NCI-H446 (cell line): ENCODE data around the gene CDHR2.

Source experiments
- DNase-seq, 2 experiments: peaks; one replicate each; lab custom pipeline; 2025; lab: John Stamatoyannopoulos, UW

The CDHR2 gene

DNA sequence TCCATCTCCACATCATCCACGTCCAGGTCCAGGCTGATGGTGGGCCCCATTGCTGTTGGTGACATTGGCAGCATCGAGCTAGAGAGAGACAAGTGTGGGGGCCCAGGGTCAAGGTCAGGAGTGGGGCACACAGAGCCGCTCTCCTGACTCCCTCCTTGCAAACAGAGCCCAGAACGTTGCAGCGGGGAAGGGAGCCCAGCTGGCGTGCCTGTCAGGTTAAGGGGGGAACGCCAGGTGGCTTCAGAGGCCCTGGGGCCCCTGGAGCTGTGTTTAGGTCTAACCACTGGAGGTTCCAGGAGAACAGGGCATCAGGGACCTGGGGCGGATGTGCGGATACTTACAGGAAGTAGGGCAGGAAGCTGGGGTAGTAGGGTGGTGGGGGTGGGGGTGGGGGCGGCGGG, 19.4 kb upstream of the CDHR2 start:
- DNase-seq, result no peak

DNA sequence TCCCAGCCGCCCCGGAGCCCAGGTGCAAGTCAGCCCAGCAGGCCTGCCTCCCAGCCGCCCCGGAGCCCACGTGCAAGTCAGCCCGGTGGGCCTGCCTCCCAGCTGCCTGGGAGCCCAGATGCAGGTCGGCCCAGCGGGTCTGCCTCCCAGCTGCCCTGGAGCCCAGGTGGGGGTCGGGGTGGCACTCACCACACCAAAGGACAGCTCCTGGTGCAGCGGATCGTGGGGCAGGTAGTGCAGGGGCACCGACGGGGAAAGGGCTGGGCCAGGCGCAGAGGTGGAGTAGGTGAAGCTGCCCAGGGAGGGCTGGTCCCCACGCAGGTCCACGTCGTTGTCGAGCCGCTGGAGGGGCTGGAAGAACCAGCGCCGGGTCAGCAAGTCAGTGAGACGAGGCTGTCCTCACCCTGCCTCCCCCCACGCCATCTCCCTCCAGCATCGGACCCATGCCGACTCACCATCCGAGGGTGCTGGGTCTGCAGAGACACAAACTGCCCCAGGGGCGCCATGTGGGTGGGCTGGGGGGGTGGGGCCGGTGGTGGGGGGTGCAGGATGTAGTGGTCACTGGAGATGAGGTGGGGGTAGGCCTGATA, 18.7 kb upstream of the CDHR2 start:
- DNase-seq, result no peak

DNA sequence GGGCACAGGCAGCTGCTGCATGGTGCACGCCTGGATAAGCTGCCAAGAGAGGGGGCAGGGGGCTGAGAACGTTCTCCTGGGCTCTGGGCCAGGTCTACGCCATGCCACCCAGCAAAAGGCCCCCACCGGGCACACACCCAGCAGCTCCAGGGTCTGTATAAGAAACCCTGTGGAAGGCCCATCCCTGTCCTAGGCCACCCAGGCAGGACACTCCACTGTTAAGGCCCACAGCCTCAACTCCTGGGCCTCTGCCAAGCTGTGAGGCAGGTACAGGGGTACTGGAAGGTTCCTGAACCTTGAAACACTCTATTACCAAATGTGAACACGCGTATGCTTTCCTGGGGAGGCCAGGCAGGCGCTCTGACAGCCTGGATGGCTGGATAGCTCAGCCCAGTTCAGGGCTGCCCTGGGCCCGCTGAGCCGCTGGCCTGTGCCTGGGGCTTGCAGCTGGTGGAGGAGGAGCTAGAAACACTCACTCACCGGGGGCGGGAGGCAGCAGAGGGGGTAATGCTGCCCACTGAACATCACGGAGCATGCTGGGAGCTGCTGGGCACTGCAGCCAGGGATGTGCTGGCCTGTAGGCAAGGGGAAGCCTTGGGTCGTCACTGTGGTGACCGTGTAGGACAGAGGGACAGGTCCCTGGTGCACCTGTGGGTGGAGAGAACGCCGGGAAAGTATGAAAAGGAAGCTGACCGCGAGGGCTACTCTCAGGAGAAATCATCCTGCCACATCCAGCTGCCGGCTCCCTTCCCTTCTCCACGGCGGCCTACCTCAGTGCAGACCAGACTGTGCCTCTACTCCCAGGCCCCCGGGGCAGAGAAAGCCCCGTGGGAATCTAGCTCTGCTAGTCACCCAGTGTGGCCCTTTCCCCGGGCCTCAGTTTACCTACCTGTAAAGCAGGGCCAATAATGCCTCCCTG, 17.9 kb upstream of the CDHR2 start:
- DNase-seq, result peak in 1 of 2 experiments; percentile 27

DNA sequence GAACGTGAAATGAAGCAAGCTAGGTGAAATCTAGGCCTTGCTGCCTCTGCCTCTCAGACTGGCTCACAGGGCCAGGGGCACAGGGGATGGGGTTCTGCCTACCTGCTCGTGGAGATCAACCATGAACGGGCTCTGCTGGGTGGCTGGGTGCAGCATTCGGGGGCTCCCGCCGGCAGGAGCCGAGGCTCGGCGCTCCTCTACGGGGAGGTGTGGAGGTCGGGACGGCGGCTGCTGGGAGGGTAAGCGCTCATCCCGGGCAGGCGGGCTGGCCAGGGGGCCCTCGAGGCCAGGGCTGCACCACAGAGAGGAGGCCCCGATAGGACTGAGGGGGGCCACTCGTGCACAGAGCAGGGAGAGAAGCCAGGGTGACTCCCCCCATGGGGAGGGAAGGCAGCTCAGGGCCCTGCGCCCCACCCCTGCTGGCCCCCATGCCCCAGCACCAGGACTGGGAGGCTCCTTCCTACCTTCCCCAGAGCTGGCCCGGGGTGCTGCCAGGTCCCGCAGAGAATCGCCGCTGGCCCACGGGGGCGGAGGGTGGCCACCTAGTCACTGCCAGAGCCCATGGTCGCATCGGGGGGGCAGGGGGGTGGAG, 17.1 kb upstream of the CDHR2 start:
- no peak for DNase-seq

DNA sequence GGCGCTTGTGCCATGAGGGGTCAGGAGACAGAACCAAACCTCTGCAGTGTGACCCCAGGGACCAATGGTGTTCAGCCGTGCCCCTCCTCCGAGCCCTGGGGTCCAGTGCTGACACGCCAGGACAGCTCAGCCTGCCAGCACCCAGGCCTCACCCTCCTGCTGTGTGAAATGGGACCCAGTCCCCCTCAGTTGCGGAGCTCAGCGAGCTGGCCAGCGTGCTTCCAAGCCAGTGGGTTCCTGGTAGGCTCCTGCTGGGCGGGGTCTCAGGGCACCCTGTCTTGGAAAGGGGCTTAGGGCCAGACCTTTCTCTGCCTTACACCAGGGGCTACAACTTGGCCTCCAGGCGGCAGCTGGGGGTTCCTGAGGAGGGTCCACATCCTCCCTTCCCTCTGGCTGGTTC, 16.3 kb upstream of the CDHR2 start:
- no peak for DNase-seq

DNA sequence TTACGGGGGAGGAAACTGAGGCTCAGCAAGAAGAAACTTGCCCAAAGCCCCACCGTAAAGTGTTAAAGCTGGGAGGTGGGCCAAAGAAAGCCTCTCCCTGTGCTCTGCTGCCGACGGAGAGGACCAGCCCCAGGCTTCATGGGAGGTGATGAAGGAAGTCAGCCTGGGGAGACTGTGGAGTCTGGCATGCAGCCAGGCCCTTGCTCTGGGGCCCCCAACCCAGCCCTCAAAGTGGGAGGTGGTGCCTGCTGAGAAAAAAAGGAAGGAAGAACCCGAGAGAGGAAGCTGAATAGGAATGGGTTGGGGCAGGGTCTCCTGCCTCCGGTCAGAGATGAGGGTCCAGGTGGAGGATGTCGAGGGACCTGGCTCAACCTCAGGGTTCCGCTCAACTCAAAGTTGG, 15.8 kb upstream of the CDHR2 start:
- no peak for DNase-seq

DNA sequence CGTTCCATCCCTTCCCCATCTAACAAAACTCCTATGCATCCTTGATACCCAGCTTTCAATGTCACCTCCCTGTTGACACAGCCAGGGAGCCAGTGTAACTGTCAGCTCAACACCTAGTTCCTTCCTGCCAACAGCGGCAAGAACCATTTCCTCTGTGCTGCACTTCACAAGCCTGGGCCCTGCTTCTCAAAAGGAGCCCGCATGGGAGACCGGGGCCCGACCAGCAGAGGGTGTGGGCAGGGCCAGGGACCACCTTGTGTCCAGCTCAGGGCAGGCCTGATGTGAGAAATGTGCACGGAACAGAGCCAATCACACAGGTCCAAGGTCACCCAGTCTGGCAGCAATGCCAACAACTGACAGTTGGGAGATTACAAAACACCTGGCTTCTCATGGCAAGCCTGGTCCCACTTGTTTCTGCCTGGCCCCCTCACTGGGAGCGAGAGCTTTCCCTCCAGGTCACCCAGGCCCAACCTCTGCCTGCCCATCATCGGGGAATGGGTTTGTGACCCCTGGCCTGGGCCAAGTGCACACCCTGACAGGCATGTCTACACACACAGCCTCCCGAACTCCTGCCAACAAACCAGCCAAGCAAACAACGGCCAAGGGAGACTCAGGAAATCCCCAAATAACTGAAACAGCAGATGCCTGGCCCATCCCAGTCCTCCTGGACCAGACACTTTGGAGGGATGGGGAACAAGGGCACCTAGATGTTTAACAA, 15.1 kb upstream of the CDHR2 start:
- DNase-seq, result peak in 1 of 2 experiments; percentile 43

DNA sequence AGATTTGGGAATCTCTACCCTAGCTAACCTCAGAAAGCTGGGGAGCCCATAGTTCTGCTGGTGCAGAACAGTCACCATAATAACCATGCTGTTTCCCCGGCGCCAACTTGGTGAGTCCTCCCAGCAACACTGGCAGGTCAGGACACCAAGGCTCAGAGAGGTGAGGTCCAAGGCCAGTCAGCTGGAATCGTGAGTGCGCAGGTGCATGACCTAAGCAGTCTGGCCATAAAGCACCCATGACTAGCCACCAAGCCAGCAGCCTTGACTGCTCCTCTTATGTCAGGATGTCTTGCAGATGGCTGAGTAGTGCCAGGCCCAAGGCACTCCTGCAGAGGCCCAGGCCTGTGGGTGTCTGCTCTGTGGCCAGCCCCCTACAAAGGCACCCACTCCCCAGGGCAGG, 14.5 kb upstream of the CDHR2 start:
- DNase-seq, result no peak

DNA sequence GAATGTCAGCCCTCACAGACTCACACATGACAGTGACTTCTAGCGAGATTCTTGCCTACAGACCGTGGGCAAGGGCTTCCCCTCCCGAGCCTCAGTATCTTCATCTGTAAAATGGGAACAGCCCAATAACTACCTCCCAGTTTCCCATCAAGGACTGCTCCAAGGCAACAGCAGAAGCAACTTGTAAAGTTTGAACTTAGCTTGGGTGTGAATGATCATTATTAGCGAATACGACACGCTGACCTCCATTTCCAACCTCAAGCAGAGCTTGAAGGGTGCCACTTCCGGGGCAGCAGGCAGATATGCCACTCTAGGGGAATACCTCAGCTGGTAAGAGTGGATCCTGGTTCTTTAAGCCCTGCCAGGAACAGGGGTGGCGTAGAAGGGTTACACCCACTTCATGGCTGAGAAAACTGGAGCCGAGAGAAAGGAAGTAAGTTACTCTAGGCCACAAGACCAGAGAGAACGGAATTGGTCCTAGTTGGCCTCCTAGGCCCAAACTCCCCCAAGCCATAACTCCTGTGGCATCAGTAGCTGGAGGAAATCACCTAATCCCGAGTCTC, 14.0 kb upstream of the CDHR2 start:
- DNase-seq, result no peak

DNA sequence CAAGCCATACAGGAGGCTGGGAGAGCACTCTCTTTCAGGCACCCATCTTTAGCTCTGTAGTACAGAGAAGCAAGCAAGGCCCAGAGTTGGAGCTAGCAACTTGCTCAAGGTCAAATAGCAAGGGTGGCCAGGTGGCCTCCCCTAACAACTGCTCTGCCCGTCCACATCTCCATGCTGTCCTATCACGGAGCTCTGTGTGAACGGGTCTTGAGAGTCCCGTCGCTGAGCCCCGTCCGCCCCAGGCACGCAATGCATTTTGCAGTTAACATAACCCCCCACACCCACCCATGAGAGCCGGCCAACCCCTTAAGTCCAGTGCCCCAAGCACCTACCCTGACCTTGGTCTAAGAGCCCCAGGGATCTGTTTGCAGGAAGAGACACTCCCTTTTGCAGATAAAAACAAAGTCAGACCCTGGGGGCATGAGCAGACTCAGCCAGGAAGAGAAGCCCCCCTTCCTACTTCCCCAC, 13.4 kb upstream of the CDHR2 start:
- DNase-seq, result no peak

DNA sequence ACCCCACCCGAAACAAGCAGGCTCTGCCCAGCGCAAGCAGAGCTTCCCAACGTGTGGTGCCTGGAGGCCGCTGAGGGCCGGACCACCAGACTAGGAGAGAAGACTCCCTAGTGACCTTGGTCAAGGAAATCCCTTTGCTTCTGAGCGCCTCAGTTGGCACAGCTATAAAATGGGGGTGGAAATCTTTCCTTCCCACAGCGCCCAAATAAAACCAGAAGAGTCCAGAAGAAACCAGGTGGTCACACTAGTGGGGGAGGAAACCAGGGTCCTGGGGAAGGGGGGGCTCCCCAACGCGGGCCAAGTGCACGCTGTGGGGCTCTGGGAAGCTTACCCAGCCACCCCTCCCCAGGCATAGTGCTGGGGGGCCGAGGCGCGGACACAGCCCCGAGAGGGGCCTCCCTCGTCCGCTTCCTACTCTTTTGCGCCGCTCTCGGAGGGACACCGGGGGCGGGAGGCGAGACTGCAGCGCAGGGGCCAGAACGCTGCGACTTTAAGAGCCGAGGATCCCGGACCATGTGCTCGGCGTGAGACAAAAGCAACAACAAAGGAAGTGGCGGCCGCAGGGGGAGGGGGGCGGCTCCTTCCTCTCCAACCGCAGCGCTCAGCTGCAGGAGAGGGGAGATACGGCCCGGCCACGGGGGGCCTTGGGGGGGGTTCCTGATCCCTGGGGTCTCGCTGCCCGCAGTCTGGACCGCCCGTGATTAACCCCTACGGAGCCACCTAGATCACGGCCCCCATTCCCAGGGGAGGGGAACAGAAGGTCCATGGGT, 12.8 kb upstream of the CDHR2 start:
- peak in 1 of 2 experiments; percentile 71 for DNase-seq

DNA sequence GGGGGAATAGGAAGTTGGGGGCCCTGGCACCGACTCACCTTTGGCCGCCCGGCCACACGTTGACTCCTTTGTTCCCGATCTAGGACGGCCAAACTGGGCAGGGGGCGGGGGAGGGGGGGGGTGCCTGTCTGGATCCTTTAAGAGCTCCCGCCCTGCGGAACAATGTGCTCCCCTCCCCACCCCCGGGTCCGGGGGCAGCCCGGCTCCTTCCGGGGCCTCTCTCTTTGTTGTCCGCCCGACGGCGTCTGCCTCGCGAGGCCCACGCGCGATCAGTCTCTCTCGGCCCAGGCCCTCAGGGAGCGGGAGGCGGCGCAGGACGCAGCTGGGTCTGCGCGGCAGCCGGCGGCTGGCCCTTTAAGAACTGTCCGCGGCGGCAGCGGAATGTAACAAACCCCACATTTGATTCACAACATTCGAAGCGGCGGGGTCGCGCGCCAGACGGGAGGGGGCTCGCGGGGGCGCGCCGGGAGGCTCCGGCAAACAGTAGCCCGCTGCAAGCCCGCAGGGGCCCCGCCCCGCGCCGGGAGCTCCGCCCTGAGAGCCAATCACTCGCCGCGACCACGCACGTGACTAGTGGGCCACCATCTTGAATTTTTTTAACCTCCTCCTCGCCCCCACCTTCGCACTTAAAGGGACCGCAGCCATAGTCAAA, 12.1 kb upstream of the CDHR2 start, which contains the start of gene RNF44:
TSS of gene RNF44 (minus strand) at position 501 of the 652 bp plus-strand sequence. CDS start 4,930 bp downstream, outside the sequence.
- DNase-seq, result peak; percentile 90 to 98

DNA sequence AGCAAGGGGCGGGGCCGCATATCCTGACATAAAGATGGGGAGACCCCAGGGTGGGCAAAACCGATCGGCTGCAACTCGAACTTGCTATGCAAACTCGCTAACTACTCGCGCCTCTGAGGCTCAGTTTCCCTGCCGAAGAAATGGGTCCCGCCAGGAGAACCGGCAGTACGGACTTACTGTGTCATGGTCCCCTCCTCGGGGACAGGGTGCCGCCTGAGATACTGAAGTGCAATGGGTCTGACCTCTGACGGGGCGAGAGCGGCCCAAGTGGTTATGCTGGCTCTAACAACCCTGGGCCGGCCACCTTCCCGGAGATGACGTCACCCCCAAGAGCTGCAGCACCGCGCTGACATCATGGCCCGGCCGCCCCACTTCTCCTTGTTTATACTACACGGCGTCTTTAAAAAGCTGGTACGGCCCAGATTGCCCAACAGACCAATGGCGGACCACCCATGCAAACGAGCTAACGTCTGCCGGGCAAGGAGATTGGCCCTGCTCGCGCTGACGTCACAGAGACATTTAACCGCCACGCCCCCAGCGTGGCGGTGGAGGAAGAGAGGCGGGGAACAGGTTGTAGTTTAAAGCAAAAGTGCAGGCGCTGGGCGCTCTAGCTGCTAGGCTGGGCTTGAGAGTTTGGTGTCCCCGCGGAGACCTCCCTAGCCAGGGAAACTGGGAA, 11.4 kb upstream of the CDHR2 start:
- peak; percentile 95 to 98 for DNase-seq

DNA sequence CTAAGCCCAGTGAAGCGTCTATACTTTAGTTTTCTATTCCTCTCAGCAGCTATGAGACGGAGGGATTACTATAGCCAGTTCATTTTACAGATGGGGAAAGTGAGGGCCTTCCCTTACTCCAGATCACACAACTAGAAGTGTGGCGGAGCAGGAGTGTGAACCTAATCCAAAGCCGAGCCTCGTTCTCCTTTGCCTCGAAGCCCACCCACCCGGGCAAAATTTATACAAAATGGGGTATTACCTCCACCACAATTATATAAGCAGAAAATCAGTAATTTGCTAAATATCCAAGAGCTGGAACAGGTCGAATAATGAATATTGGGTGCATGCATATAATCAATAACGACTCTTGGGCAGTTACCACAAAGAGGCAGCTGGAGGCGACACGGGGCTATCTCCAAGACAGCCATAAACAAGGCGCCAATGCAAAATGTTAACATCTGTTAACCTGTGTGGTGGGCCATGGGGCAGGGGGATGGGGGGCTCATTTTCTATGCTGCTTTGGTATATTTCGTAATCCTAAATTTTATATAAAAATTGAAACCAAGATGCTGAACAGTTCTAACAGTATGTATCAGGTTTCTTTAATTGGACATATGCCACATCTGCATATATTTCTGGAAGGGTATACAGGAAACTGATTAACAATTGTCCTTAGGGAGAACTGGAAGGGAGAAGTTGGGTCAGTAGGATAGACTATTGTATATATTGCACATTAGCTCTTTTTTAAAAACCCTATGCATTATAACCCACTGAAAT, 10.7 kb upstream of the CDHR2 start:
- peak in 1 of 2 experiments; percentile 14 for DNase-seq

DNA sequence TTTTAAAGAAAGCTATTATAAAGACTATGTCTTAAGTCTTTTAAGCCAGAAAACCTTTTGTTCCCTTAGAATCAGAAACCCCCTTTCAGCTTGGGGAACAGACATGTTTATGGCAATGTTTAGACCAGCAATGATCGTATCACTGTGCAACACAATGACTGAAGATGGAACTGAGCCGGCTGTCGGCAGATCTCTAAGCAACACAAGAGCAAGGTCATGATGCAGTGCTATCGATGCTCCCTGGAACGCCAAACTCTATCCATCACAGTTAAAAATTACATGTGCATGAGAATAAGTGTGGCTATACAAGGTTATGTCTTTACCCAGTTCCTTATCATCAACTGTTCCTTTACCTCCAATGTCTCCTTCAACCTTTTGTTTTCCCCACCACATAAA, 10.2 kb upstream of the CDHR2 start:
- DNase-seq, result no peak

DNA sequence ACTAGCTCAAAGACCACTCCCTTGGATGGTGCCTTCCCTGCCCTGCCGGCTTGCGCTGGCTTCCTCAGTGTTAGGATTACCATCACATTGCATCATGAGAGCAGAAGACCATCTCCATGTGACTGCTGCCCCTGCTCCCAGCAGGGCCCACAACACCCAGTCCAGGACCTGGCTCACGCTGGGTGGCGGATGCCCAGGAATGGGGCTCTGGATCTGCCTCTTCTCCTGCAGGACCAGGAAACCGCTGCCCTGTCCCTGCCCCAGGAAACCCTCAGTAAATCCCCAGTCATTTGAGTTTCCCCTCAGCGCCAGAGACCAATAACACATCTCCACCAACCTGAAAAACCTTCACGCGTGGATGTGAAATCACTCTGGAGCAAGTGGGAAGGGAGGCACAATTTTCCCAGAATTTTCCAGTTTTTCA, 8.7 kb upstream of the CDHR2 start:
- no peak for DNase-seq

DNA sequence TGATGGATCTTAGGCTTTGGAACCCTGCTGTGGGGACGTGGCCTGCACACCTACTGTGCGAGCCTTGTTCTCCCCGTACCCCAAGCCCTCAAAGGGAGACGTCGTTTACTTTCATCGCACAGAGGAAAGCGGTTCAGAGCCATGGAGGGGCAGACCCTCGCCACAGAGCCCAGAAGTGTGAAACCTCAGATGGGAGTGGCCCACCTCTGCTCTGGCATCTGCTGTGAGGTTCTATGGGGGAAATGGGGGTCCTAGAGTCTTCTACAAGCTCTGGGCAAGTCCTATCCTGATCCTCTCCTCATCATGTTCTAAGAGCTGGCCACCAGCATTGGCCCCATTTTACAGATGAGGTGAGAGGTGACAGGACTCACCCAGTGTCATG, 8.2 kb upstream of the CDHR2 start:
- DNase-seq, result no peak

DNA sequence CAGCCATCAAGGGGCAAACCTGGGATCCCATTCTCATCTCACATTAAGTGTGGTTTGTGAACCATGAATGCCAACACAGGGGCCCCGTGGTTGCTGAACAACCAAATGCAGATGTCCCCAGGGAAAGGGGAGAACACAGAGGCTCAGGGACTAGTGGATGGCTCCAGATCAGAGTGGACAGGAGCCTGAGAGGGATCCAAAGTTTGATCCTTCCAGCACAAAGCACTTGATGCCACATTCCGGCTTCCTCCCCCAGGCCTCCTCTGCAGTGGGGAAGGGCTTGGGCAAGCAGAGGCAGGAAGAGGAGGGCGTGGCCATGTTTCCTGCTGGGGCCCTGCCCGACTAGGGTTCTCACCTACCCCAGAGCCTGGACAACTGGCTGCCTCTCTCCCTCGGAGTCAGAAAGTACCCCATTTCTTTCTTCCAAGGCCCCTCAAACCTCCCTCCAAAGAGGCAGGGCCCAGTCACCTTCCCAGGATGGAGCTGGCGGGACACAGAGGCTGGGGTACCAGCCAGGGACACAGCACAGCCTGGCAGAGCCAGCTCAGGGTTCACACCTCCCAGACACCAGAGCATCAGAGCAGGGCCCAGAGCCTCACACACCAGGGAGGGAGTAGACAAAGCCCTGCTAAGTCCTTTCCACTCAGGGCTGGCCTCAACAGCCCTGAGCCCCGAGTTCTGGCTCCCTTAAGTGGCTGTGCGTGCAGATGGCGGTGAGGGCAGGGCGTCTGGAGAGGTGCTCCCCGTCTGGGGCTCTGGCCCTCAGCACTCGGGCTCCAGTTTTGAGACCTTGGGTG, 7.6 kb upstream of the CDHR2 start:
- peak in 1 of 2 experiments; percentile 27 for DNase-seq
